HG03039 (cell line): Measurements from ENCODE around the gene ZNF385C.

Experiments
- ATAC-seq: cut with Tn5 transposase; IDR thresholded peaks from one replicate; pipeline ENCODE4 v1.9.1; 2021; ENCODE audit warnings: mild to moderate bottlenecking, moderate library complexity; ENCODE audit not compliant: unreplicated experiment

Gene ZNF385C

GRCh38 chr17:42053731-42054500 is 44.4 kb downstream of the ZNF385C start:
- ATAC-seq = no peak

GRCh38 chr17:42052346-42052877 is 45.9 kb downstream of the ZNF385C start:
- ATAC-seq = no peak

GRCh38 chr17:42051645-42052044 is 46.6 kb downstream of the ZNF385C start:
- no peak for ATAC-seq

- ATAC-seq = no peak
These were observed 47.3 kb downstream of the ZNF385C start for GRCh38 chr17:42051013-42051400.

GRCh38 chr17:42050393-42051012 is 47.8 kb downstream of the ZNF385C start, which contains the start of gene C17orf113:
Gene C17orf113 (minus strand): TSS chr17:42050601. CDS start chr17:42043376, 7,225 bp downstream.
- no peak for ATAC-seq

GRCh38 chr17:42049834-42050392 is 48.4 kb downstream of the ZNF385C start:
- no peak for ATAC-seq

GRCh38 chr17:42047343-42047742 is 50.9 kb downstream of the ZNF385C start:
- ATAC-seq = no peak

- no peak for ATAC-seq
These were observed 52.6 kb downstream of the ZNF385C start for GRCh38 chr17:42045719-42046118.

GRCh38 chr17:42042598-42043319 is 55.5 kb downstream of the ZNF385C start:
- no peak for ATAC-seq

- no peak for ATAC-seq
These were observed 56.7 kb downstream of the ZNF385C start for GRCh38 chr17:42041619-42042018.

- ATAC-seq = no peak
These were observed 57.5 kb downstream of the ZNF385C start for GRCh38 chr17:42040818-42041217.

GRCh38 chr17:42039794-42040763 is 58.2 kb downstream of the ZNF385C start:
- no peak for ATAC-seq

- ATAC-seq = no peak
These were observed 59.9 kb downstream of the ZNF385C start for GRCh38 chr17:42038221-42038973.

GRCh38 chr17:42034059-42034458 is 64.2 kb downstream of the ZNF385C start:
- no peak for ATAC-seq

- no peak for ATAC-seq
These were observed 66.7 kb downstream of the ZNF385C start for GRCh38 chr17:42031584-42031983.

- ATAC-seq = no peak
These were observed 69.5 kb downstream of the ZNF385C start for GRCh38 chr17:42028791-42029127.

- ATAC-seq = no peak
These were observed 70.1 kb downstream of the ZNF385C start for GRCh38 chr17:42027961-42028790.

GRCh38 chr17:42027590-42027889 is 70.7 kb downstream of the ZNF385C start:
- ATAC-seq = no peak
